Small intestine (tissue), 7 donors: ENCODE results near the gene SLC12A3. TPM values are rescaled to one million over a fixed set of nuclear protein-coding genes. Genes with fewer than 3 reads are reported as not detected.
A peak's percentile ranks its signal among the peaks of the same experiment; 100 is the strongest.

Source experiments
- DNase-seq, 2 donors: peaks; one replicate each; pipeline versions ENCODE4 v3.0.0 to v3.0.0-alpha.2; 2013
- FAIRE-seq: peaks from 2 replicates; lab custom pipeline; 2012; peaks lifted over from hg19 to GRCh38; lab: Jason Lieb, UNC
- H3K27ac ChIP-seq, 3 donors: one replicate each; pipeline ENCODE4 v1.5.1; 2013; ENCODE audit warnings: low read length in 2 of 3, mild to moderate bottlenecking in 2 of 3, control low read depth in 1 of 3, inconsistent platforms in 1 of 3, low read depth in 1 of 3, moderate library complexity in 1 of 3
- H3K27me3 ChIP-seq, 3 donors: one replicate each; pipeline ENCODE4 v1.6.1; 2013; ENCODE audit warnings: low read length in 3 of 3, inconsistent platforms in 1 of 3; ENCODE audit not compliant: control insufficient read depth in 3 of 3, insufficient read depth in 3 of 3
- H3K36me3 ChIP-seq, 3 donors: one replicate each; pipeline ENCODE4 v1.6.1; 2013; ENCODE audit warnings: low read length in 3 of 3, inconsistent platforms in 1 of 3, low read depth in 1 of 3, mild to moderate bottlenecking in 1 of 3, moderate library complexity in 1 of 3; ENCODE audit not compliant: control insufficient read depth in 3 of 3, insufficient read depth in 2 of 3
- H3K4me1 ChIP-seq, 3 donors: one replicate each; pipeline ENCODE4 v1.6.1; 2013; ENCODE audit warnings: low read length in 2 of 3, inconsistent platforms in 1 of 3, low read depth in 1 of 3, mild to moderate bottlenecking in 1 of 3, moderate library complexity in 1 of 3; ENCODE audit not compliant: control insufficient read depth in 3 of 3, insufficient read depth in 2 of 3
- H3K4me3 ChIP-seq, 3 donors: one replicate each; pipeline ENCODE4 v1.5.1; 2013; ENCODE audit warnings: low read length in 3 of 3, control low read depth in 1 of 3, inconsistent platforms in 1 of 3, low read depth in 1 of 3, mild to moderate bottlenecking in 1 of 3, moderate library complexity in 1 of 3
- H3K9me3 ChIP-seq, 2 donors: one replicate each; pipeline ENCODE4 v1.6.1; 2013; ENCODE audit warnings: low read depth in 1 of 2, low read length in 1 of 2; ENCODE audit not compliant: control insufficient read depth in 2 of 2, insufficient read depth in 1 of 2
- WGBS, 3 donors: extraction: QIAGEN DNeasy Blood & Tissue Kit; methylation state at CpG; one replicate each; pipeline ENCODE4 v1.1.7; 2013; 5-methylcytosine and 5-hydroxymethylcytosine counted together
- polyA plus RNA-seq, 4 donors: library from polyadenylated mRNA; stranded (reverse) in 3 of 4; unstranded in 1 of 4; fragments of 200-250 nt in 3 of 4; fragments of 120-200 nt in 1 of 4; gene quantifications; one replicate each; pipeline versions ENCODE4 v1.2.1 to v1.2.3, GENCODE V29; 2013
- donor health status: healthy with polysubstance abuse.
- donor health status: control.
- donor health status: control.
- donor health status: Bipolar disorder and iron deficiency.
- donor health status: healthy.

SLC12A3 gene
- polyA plus RNA-seq, 4 donors: 0.04 TPM; not detected in 2

DNA sequence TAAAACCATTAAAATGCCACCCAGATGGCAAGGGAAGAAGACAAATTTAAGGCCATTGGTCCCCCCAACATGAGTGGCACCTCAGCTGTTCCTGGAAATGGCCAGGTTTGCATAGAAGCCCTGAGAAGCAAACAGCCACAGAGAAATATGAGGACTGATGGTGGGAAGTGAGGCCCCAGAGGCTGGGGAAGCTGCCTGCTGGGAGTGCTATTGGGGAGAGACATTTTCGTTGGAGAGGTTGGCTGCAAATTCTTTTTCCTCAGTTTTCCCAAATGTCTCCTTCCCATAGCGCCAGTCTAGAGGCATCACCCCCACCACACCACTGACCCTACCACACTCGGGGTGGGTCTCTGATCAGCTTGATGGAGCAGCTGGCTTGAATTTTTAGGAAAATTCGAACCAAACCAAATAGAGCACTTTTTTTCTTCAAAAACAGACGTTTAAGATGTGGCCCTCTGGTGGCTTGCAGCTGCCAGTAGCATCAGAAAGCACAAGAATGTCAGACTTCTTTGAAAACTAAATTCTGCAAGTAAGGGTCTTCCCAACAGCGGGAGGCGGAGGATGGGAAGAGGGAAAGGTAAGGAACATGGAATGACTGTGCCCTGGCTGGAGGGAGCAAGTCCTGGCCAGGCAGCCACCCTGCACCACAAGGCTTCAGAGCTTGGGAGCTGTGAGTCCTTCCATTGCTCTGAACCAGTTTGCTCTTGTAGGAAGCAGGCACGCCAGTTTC lies 13.2 kb upstream of the SLC12A3 start:
- H3K9me3 ChIP-seq: no peaks in the 10 kb centered on the region
- no peaks in the 10 kb centered on the region for H3K36me3 ChIP-seq
- WGBS, 3 donors: 68 to 75% (median 74%) methylated on average over 8 of the region's 8 CpGs
- H3K4me3 ChIP-seq: no peak overlapping the region
- H3K4me1 ChIP-seq: peaks cover 0 to 5% (median 0%) of the 10 kb centered on the region in 3 donors
- H3K27me3 ChIP-seq: no peaks in the 10 kb centered on the region
- no peak for FAIRE-seq
- H3K27ac ChIP-seq: no peak overlapping the region
- DNase-seq: no peak

GRCh38 chr16:56852401-56852730 lies 12.6 kb upstream of the SLC12A3 start:
- H3K27ac ChIP-seq: no peak overlapping the region
- H3K36me3 ChIP-seq: no peaks in the 10 kb centered on the region
- H3K9me3 ChIP-seq: no peaks in the 10 kb centered on the region
- no peak for FAIRE-seq
- no peak overlapping the region for H3K4me3 ChIP-seq
- no peak for DNase-seq
- H3K27me3 ChIP-seq: no peaks in the 10 kb centered on the region
- WGBS, 3 donors: 71 to 81% (median 80%) methylated on average over 3 of the region's 3 CpGs
- H3K4me1 ChIP-seq: peaks cover 0 to 5% (median 0%) of the 10 kb centered on the region in 3 donors

DNA sequence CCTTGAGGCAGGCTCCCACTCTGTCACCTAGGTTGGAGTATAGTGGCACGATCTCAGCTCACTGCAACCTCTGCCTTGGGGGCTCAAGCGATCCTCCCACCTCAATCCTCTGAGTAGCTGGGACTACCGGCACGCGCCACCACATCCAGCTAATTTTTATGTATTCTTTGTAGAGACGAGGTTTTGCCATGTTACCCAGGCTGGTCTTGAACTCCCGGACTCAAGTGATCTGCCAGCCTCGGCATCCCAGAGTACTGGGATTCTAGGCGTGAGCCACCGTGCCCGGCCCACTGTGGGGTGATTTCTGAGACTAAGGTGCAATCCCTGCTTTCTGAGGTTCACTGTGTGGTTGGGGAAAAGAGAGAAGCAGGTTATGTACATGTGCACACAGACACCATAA lies 12.0 kb upstream of the SLC12A3 start:
- H3K36me3 ChIP-seq: no peaks in the 10 kb centered on the region
- no peaks in the 10 kb centered on the region for H3K9me3 ChIP-seq
- WGBS, 3 donors: 95 to 97% (median 96%) methylated on average over 11 of the region's 11 CpGs
- DNase-seq (no peak), FAIRE-seq (no peak)
- no peak overlapping the region for H3K27ac ChIP-seq
- no peaks in the 10 kb centered on the region for H3K27me3 ChIP-seq
- peaks cover 0 to 5% (median 0%) of the 10 kb centered on the region in 3 donors for H3K4me1 ChIP-seq
- no peak overlapping the region for H3K4me3 ChIP-seq

- DNase-seq: no peak
- WGBS, 3 donors: 92 to 99% (median 96%) methylated on average over 6 of the region's 6 CpGs
These were observed 9.8 kb upstream of the SLC12A3 start for GRCh38 chr16:56855201-56855600.

DNA sequence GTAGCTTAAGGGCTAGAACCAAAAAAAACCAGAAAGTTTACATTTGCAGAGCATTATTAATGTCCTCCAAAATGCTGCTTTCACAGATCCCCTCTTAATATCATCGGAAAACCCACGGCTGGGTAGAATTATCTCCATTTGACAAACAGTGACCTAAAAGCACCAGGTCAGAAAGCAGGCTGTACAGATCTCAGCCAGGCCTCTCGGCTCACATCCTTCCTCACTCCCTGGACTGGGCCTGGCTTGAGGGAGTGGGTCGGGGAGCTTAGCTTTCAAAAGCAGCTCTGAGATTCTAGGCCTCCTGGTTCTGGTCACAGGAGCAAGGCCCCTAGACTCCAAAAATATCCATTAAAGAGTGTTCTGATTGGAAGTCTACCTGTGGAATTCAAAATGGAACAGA lies 9.1 kb upstream of the SLC12A3 start:
- Histone ChIP-seq H3K27ac (no peak overlapping the region), H3K4me3 (no peak overlapping the region), H3K36me3 (no peaks in the 10 kb centered on the region), H3K27me3 (no peaks in the 10 kb centered on the region), H3K9me3 (no peaks in the 10 kb centered on the region), H3K4me1 (peaks cover 0 to 13% (median 0%) of the 10 kb centered on the region in 3 donors)
- DNase-seq (no peak), FAIRE-seq (no peak)
- WGBS, 3 donors: 73 to 91% (median 79%) methylated on average over 4 of the region's 4 CpGs

More at GRCh38 chr16:56855201-56855600, 9.8 kb upstream of the SLC12A3 start:
- Histone ChIP-seq H3K27me3 (no peaks in the 10 kb centered on the region), H3K4me1 (peaks cover 0 to 5% (median 0%) of the 10 kb centered on the region in 3 donors), H3K36me3 (no peaks in the 10 kb centered on the region), H3K4me3 (no peak overlapping the region), H3K9me3 (no peaks in the 10 kb centered on the region), H3K27ac (no peak overlapping the region)
- FAIRE-seq: no peak

DNA sequence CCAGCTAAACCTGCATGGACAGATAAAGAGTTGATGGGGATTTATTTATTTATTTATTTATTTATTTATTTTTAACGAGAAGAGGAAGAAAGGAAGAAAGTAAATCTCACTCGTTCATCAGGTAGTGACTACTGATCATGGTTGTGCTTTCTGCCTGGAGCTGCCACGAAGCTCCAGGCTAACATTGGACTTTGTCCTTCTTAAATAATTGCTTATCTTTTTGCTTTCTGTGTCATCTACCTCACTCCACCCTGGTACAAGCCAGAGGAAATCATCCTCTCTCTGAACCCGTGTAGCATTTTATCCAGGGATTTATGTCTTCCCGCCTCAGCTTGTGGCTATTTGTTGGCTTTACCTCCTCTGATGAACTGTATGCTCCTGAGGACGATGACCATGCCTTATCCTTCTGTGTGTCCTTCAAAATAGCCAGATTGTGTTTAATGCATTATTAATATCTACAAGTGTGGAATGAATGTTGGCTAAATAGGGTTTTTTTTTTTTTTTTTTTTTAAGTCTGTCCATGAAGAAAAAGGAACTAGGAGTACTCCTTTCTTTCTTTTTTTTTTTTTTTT lies 8.0 kb upstream of the SLC12A3 start:
- Histone ChIP-seq H3K9me3 (no peaks in the 10 kb centered on the region), H3K4me3 (no peak overlapping the region), H3K4me1 (peaks cover 0 to 21% (median 0%) of the 10 kb centered on the region in 3 donors), H3K36me3 (no peaks in the 10 kb centered on the region), H3K27ac (no peak overlapping the region), H3K27me3 (no peaks in the 10 kb centered on the region)
- WGBS, 3 donors: 11 to 44% (median 36%) methylated on average over 6 of the region's 6 CpGs
- DNase-seq (peak; percentile 77 to 80), FAIRE-seq (no peak)

DNA sequence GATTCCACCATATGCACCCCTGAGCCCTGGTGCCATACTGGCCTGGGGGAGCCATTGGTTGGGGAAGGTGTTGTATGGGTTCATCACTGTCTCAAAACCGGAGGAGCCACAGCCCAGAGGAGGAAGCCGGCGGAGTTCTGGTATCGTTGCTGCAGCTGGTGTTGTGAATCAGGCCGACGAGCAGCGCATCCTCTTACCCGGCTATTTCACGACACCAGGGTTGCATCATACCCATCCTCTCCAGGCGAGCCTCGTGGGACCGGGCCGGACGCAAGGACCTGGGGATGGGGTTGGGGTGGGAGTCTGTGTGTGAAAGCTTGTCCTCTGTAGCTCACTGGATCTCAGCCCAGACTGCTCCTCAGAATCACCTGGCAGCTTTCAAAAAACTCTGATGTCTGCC lies 6.6 kb upstream of the SLC12A3 start:
- H3K4me3 ChIP-seq: no peak overlapping the region
- no peak overlapping the region for H3K27ac ChIP-seq
- FAIRE-seq (no peak), DNase-seq (no peak)
- peaks cover 0 to 21% (median 0%) of the 10 kb centered on the region in 3 donors for H3K4me1 ChIP-seq
- no peaks in the 10 kb centered on the region for H3K36me3 ChIP-seq
- 89 to 91% (median 90%) methylated on average over 14 of the region's 14 CpGs for WGBS, 3 donors
- no peaks in the 10 kb centered on the region for H3K9me3 ChIP-seq
- no peaks in the 10 kb centered on the region for H3K27me3 ChIP-seq

- no peaks in the 10 kb centered on the region for H3K9me3 ChIP-seq
- DNase-seq (no peak), FAIRE-seq (no peak)
- H3K4me3 ChIP-seq: no peak overlapping the region
- 83 to 93% (median 87%) methylated on average over 2 of the region's 2 CpGs for WGBS, 3 donors
- H3K27ac ChIP-seq: no peak overlapping the region
- no peaks in the 10 kb centered on the region for H3K27me3 ChIP-seq
- peaks cover 0 to 21% (median 0%) of the 10 kb centered on the region in 3 donors for H3K4me1 ChIP-seq
- H3K36me3 ChIP-seq: no peaks in the 10 kb centered on the region
These were observed 5.4 kb upstream of the SLC12A3 start for GRCh38 chr16:56859636-56860035.
